IPS-20b (cell line): Measurements from ENCODE around the gene PDHB.
"Not testable (repeated sequence)": the region's sequence is repeated elsewhere in the genome, so short reads cannot be mapped to it uniquely, and the experiment has no call there.

Experiments
- H3K27ac ChIP-seq: one replicate; pipeline ENCODE4 v1.5.1; 2013; ENCODE audit warnings: low read length
- H3K27me3 ChIP-seq: 2 replicates; pipeline ENCODE4 v1.6.1; 2013; ENCODE audit warnings: mild to moderate bottlenecking, low read length, inconsistent platforms; ENCODE audit not compliant: insufficient read depth
- H3K36me3 ChIP-seq: 2 replicates; pipeline ENCODE4 v1.6.1; 2013; ENCODE audit warnings: low read depth, mild to moderate bottlenecking, inconsistent platforms, low read length, moderate library complexity; ENCODE audit not compliant: insufficient read depth
- H3K4me1 ChIP-seq: 2 replicates; pipeline ENCODE4 v1.6.1; 2013; ENCODE audit warnings: mild to moderate bottlenecking, control low read depth, inconsistent platforms, low read length, moderate library complexity; ENCODE audit not compliant: insufficient read depth
- H3K4me3 ChIP-seq: 2 replicates; pipeline ENCODE4 v1.5.1; 2013; ENCODE audit warnings: mild to moderate bottlenecking, low read length, inconsistent platforms
- H3K9ac ChIP-seq: 2 replicates; pipeline ENCODE4 v1.6.1; 2013; ENCODE audit warnings: low read depth, mild to moderate bottlenecking, inconsistent platforms, low read length, moderate library complexity
- H3K9me3 ChIP-seq: 2 replicates; pipeline ENCODE4 v1.6.1; 2013; ENCODE audit warnings: mild to moderate bottlenecking, low read depth, low read length, inconsistent platforms; ENCODE audit not compliant: insufficient read depth

The PDHB gene

DNA sequence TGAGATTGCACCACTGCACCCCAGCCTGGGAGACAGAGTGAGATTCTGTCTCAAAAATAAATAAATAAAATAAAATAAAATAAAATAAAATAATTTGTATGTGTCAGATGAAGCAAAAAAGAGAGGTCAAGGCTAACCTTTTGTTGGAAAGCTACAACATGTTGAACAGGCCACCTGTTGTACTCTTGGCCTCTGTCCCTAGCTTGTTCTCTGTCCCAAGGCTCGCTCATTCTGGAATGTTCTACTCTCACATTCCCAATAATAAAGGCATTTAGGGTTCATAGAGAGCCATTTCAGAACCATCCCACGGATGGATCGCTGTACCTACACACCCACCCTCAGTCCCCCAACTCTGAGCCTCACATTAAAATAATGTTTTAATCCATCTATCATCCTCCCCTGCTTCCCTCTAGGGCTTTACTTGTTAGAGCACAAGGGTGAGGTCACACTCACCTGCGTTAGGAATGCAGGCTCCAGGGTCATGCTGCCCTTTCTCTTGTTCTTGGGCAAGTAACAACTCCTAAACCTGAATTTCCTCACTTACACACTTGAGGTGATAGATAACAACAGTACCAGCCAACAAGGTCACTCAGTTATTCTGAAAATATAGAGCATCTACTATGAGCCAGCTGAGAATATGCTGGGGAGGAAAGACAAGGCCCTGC, 33.4 kb upstream of the PDHB start:
- Histone ChIP-seq H3K9ac (no peak overlapping the region), H3K27ac (no peak overlapping the region), H3K4me3 (no peak overlapping the region), H3K27me3 (no peaks in the 10 kb centered on the region), H3K4me1 (peaks cover 23% of the 10 kb centered on the region), H3K36me3 (no peaks in the 10 kb centered on the region), H3K9me3 (no peaks in the 10 kb centered on the region)

DNA sequence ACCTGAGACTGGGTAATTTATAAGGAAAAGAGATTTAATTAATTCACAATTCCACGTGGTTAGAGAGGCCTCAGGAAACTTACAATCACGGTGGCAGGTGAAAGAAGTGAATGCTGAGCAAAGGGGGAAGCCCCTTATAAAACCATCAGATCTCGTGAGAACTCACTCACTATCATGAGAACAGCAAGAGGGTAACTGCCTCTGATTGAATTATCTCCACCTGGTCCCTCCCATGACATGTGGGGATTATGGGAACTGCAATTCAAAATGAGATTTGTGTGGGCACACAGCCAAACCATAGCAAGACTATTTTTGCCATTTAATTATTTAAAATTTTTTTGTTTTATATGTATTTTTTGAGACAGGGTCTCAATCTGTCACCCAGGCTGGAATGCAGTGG, 31.2 kb upstream of the PDHB start:
- H3K4me1 ChIP-seq = peaks cover 9% of the 10 kb centered on the region; the same call in 1 of the 2 replicates
- H3K9ac ChIP-seq = no peak overlapping the region
- H3K27ac ChIP-seq = no peak overlapping the region
- no peaks in the 10 kb centered on the region for H3K9me3 ChIP-seq
- H3K4me3 ChIP-seq = no peak overlapping the region
- H3K36me3 ChIP-seq = no peaks in the 10 kb centered on the region
- no peaks in the 10 kb centered on the region for H3K27me3 ChIP-seq

DNA sequence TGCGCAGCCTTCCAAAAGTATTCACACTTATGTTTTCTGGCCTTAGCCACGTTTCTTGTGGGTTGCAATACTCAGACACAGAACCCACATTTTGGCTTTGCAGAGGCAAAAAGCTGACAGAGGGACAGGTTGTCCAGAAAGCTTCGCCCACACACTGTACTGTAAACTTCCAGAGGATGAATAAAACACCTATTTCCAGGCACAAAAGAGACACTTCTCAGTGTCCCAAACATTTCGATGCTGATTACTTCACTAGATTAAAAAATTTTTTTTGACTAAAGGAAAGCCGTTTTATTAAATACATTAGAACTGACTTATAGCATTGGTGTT, 30.3 kb upstream of the PDHB start:
- H3K9ac ChIP-seq = no peak overlapping the region
- H3K36me3 ChIP-seq = no peaks in the 10 kb centered on the region
- no peak overlapping the region for H3K27ac ChIP-seq
- no peak overlapping the region; the same call in 1 of the 2 replicates for H3K4me3 ChIP-seq
- no peaks in the 10 kb centered on the region for H3K27me3 ChIP-seq
- H3K9me3 ChIP-seq = no peaks in the 10 kb centered on the region
- H3K4me1 ChIP-seq = peaks cover 9% of the 10 kb centered on the region; the same call in 1 of the 2 replicates

DNA sequence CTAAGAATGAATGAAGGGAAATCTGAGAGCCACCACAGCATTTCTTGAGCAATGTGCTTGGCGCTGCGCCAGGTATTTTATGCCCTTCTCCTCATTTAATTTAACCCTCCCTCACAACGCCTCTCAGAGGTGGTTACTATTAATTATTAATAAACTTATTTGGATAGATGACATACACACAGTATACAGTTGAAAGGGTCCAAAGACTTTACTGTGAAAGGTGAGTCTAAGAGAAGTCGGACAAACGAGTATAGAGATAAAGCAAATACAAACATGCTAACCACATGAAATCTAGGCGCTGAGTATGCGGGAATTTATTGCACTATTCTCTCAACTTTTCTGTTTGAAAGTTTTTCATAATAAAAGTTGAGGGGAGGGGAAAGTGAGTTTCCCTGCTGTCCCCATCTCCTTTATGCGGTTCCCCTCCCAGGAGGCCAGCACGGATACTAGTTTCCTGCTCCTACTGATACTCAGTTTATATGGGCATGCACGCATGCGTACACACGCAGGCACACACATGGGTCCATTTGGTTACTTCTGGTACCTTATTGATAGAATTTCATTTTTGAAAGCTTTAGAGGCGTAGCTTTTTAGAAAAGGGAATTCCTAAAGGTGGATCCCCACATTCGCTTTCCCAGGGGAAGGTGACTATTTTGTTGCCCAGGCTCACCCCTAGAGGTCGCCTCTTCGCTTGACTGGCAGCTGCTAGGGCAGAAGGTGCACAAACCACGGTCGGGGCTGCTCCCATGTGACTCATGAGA, 29.7 kb upstream of the PDHB start:
- Histone ChIP-seq H3K27me3 (no peaks in the 10 kb centered on the region), H3K4me3 (no peak overlapping the region; the same call in 1 of the 2 replicates), H3K9me3 (no peaks in the 10 kb centered on the region), H3K27ac (no peak overlapping the region), H3K4me1 (peaks cover 9% of the 10 kb centered on the region; the same call in 1 of the 2 replicates), H3K36me3 (no peaks in the 10 kb centered on the region), H3K9ac (no peak overlapping the region; the same call in 1 of the 2 replicates)

DNA sequence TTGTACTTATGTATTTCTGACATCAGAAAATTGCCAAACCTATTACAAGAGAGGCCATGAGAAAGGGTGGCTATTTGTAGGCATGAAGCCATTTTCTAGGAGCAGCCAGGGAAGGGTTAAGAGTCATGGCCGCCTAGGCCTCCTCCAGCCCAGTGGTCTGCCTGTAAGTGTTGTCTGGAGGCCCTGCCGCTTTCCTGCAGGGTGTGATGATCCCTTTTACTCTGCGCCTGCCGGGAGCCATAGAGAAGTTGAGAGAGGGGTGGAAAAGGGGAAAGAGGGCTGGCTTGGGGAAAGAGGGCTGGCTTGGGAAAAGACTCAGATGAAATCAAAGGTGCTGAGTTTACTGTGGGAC, 29.2 kb upstream of the PDHB start:
- Histone ChIP-seq H3K36me3 (no peaks in the 10 kb centered on the region), H3K27ac (no peak overlapping the region), H3K9ac (no peak overlapping the region), H3K4me3 (no peak overlapping the region), H3K9me3 (no peaks in the 10 kb centered on the region), H3K27me3 (no peaks in the 10 kb centered on the region), H3K4me1 (peaks cover 9% of the 10 kb centered on the region; the same call in 1 of the 2 replicates)

DNA sequence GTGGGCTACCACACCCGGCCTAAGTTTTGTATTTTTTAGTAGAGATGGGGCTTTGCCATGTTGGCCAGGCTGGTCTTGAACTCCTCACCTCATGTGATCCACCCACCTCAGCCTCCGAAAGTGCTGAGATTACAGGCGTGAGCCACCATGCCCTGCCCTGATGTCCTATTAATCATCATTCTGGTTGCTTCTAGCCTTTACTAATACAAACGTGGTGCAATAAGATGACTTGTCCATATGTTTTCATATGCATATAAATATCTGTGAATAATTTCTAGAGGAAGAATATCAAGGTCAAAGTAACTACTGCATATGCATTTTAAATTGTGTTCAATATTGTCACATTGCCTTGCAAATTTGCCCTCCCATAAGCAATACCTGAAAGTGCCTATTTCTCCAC, 25.5 kb upstream of the PDHB start:
- peaks cover 9% of the 10 kb centered on the region; the same call in 1 of the 2 replicates for H3K4me1 ChIP-seq

DNA sequence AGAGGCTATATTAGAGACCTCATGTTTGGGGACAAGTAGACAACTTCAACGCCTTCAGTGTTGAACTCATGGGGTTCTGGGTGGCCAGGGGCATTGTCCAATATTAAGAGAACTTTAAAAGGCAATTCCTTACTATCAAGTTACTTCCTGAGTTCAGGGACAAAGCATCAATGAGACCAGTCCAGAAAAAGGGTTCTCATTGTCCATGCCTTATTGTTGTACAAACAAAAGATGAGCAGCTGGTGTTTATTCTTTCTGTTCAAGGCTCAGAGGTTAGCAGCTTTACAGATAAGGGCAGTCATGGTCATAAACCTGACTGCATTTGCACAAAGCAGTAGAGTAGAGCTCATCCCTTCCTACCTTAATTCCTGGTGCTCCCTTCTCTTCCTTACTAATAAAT, 18.5 kb upstream of the PDHB start:
- Histone ChIP-seq H3K9ac (no peak overlapping the region), H3K9me3 (peaks cover 3% of the 10 kb centered on the region; the same call in 1 of the 2 replicates), H3K4me3 (no peak overlapping the region), H3K36me3 (no peaks in the 10 kb centered on the region), H3K27ac (no peak overlapping the region), H3K27me3 (no peaks in the 10 kb centered on the region), H3K4me1 (no peaks in the 10 kb centered on the region)

More for the DNA sequence above, 25.5 kb upstream of the PDHB start:
- Histone ChIP-seq H3K27me3 (no peaks in the 10 kb centered on the region), H3K4me3 (no peak overlapping the region), H3K9ac (no peak overlapping the region), H3K9me3 (no peaks in the 10 kb centered on the region; the same call in 1 of the 2 replicates), H3K36me3 (no peaks in the 10 kb centered on the region), H3K27ac (no peak overlapping the region)

DNA sequence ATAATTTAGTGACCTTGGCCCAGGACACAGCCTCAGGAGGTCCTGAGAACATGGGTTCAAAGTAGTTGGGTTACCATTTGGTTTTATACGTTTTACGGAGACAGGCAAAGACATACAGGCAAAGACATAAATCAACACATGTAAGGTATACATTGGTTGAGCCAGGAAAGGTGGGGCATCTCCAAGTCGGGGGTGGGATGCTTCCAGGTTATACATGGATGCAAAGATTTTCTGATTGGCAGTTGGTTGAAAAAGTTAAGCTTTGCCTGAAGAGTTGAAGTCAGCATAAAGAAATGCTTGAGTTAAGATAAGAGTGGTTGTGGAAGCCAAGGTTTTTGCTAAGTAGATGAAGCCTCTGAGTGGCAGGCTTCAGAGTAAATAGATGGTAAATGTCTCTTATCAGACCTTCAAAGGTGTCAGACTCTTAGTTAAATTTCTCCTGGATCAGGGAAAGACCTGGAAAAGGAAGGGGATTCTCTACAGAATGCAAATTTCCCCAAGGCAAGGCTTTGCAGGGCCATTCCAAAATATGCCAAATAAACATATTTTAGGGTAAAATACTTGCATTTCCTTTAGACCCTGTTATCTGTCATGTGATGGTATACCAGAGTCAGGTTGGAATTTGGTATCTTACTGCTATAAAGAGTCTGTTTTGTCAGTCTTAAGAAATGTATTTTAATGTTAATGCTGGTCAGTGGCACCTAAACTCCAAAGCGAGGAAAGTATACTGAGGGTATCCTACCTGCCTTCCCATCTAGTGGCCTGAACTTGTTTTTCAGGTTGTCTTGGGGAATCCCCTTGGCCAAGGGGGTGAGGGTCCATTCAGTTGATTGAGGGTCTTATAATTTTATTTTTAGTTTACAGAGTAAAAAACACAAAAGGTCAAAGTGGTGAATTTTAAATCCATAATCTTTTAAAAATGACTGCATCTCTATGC, 8.2 kb upstream of the PDHB start:
- Histone ChIP-seq H3K27me3 (no peaks in the 10 kb centered on the region), H3K36me3 (no peaks in the 10 kb centered on the region), H3K9ac (no peak overlapping the region), H3K27ac (no peak overlapping the region), H3K4me3 (no peak overlapping the region), H3K4me1 (peaks cover 20% of the 10 kb centered on the region), H3K9me3 (no peaks in the 10 kb centered on the region)

DNA sequence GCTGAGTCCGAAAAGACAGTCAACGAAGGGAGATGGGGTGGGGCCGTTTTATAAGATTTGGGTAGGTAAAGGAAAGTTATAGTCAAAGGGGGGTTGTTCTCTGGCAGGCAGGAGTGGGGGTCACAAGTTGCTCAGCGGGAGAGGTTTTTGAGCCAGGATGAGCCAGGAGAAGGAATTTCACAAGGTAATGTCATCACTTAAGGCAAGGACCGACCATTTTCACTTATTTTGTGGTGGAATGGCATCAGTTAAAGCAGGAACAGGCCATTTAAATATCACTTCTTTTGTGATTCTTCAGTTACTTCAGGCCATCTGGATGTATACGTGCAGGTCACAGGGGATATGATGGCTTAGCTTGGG, 7.3 kb upstream of the PDHB start:
- H3K4me1 ChIP-seq = peaks cover 21% of the 10 kb centered on the region
- H3K9ac ChIP-seq, H3K27me3 ChIP-seq, H3K9me3 ChIP-seq, H3K36me3 ChIP-seq, H3K4me3 ChIP-seq, H3K27ac ChIP-seq: not testable (repeated sequence)

DNA sequence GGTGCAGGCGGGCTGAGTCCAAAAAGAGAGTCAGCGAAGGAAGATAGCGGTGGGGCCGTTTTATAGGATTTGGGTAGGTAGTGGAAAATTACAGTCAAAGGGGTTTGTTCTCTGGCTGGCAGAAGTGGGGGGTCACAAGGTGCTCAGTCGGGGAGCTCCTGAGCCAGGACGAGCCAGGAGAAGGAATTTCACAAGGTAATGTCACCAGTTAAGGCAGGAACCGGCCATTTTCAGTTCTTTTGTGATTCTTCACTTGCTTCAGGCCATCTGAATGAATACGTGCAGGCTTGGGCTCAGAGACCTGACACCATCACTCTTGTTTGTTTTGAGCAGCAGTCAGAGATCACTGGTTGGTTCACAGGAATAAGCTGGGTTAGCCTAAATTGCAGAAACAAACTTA, 3.6 kb upstream of the PDHB start:
- H3K4me1 ChIP-seq = peaks cover 40% of the 10 kb centered on the region
- not testable (repeated sequence) for H3K27me3 ChIP-seq, H3K4me3 ChIP-seq, H3K36me3 ChIP-seq, H3K27ac ChIP-seq, H3K9me3 ChIP-seq
- peak overlapping the region; percentile 41; the same call in 1 of the 2 replicates for H3K9ac ChIP-seq

DNA sequence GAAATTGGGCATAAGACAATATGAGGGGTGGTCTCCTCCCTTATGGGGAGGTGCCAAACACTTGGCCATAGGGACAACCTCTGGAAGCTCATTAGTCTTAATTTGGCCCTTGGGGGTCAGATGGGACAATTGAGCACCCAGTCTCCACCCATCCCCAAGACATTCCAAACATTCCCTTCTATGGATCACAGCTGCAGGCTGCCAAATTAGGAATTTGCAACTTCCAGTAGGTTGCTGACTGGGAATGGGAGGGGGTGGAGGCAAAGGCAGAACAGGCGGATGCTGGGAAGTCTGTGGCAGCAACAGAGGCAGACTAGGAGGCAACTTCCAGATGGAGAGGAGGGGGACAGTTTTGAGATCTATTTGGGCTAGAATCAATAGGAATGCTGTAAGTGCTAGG, 1.4 kb upstream of the PDHB start:
- Histone ChIP-seq H3K9ac (peak overlapping the region; percentile 67; the same call in 1 of the 2 replicates), H3K27ac (peak overlapping the region; percentile 93), H3K4me3 (peak overlapping the region; percentile 54; the same call in 1 of the 2 replicates), H3K9me3 (no peaks in the 10 kb centered on the region), H3K4me1 (peaks cover 27% of the 10 kb centered on the region; the same call in 1 of the 2 replicates), H3K27me3 (no peaks in the 10 kb centered on the region; the same call in 1 of the 2 replicates), H3K36me3 (peaks cover 23% of the 10 kb centered on the region)
